Parathyroid adenoma (tissue), 2 donors: Measurements from ENCODE around the gene TSPAN32.
"Not testable (repeated sequence)": the region's sequence is repeated elsewhere in the genome, so short reads cannot be mapped to it uniquely, and the experiment has no call there.

Experiments used
- H2AFZ ChIP-seq: fragments of 300-600 bp; sonication (generic); one replicate; pipeline ENCODE4 v1.7.0; 2017; ENCODE audit warnings: antibody characterized with exemption, mild to moderate bottlenecking
- H3K27ac ChIP-seq: fragments of 300-600 bp; sonication (generic); one replicate; pipeline ENCODE4 v1.7.0; 2017
- H3K27me3 ChIP-seq: fragments of 300-600 bp; sonication (generic); one replicate; pipeline ENCODE4 v1.7.0; 2017; ENCODE audit warnings: low read length; ENCODE audit not compliant: control insufficient read depth, insufficient read depth
- H3K36me3 ChIP-seq: fragments of 300-600 bp; sonication (generic); one replicate; pipeline ENCODE4 v1.7.0; 2017; ENCODE audit warnings: low read length; ENCODE audit not compliant: control insufficient read depth, insufficient read depth
- H3K4me1 ChIP-seq: fragments of 300-600 bp; sonication (generic); one replicate; pipeline ENCODE4 v1.7.0; 2017; ENCODE audit warnings: control low read depth
- H3K4me2 ChIP-seq: fragments of 300-600 bp; sonication (generic); one replicate; pipeline ENCODE4 v1.7.0; 2017; ENCODE audit warnings: low read length
- H3K4me3 ChIP-seq: fragments of 300-600 bp; sonication (generic); one replicate; pipeline ENCODE4 v1.7.0; 2017; ENCODE audit warnings: low read depth, low read length
- H3K79me2 ChIP-seq: fragments of 300-600 bp; sonication (generic); one replicate; pipeline ENCODE4 v1.7.0; 2017; ENCODE audit warnings: control low read depth
- H3K9ac ChIP-seq: fragments of 300-600 bp; sonication (generic); one replicate; pipeline ENCODE4 v1.7.0; 2017; ENCODE audit warnings: mild to moderate bottlenecking
- H3K9me3 ChIP-seq: fragments of 300-600 bp; sonication (generic); one replicate; pipeline ENCODE4 v1.7.0; 2017; ENCODE audit warnings: low read length; ENCODE audit not compliant: control insufficient read depth
- TF ChIP-seq, protein P1 (sequence below): fragments of 300-600 bp; sonication (generic); IDR thresholded peaks from one replicate; pipeline ENCODE4 v1.7.0; 2017; ENCODE audit warnings: antibody characterized with exemption, mild to moderate bottlenecking
- donor health status: primary hyperparathyroidism.

TSPAN32 gene

DNA sequence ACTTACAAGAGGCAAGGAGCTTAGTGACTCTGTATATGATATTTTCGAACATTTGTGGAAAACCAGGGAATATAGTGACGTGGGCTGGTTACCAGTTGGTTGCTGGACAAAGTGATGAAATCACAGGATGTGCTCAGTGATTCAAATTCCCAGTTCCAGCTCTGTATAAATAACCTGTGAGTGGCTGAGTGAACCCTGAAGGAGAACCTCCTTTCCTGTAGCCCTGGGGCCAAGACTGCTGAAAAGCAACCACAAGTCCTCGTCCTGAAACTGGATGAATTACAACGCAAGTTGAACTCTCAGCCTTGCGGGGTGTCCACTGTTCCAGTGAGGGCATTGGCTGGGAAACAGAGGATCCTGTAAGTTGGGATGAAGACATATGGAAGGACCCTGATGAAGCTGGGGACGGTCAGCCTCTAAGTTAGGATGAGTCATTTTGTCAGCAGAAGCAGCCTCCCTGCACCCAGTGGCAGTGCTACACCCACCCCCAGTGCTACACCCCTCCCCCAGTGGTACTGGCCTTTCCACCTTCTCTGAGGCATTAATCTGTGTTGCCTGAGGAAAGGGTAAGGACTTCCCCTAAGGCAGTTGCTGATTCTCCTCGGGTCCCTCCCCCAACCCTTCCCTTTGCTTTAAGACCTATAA, 53.3 kb downstream of the TSPAN32 start:
- no peaks in the 10 kb centered on the region for H3K9me3 ChIP-seq
- no peak overlapping the region for H3K27ac ChIP-seq
- TF ChIP-seq, protein P1, sequence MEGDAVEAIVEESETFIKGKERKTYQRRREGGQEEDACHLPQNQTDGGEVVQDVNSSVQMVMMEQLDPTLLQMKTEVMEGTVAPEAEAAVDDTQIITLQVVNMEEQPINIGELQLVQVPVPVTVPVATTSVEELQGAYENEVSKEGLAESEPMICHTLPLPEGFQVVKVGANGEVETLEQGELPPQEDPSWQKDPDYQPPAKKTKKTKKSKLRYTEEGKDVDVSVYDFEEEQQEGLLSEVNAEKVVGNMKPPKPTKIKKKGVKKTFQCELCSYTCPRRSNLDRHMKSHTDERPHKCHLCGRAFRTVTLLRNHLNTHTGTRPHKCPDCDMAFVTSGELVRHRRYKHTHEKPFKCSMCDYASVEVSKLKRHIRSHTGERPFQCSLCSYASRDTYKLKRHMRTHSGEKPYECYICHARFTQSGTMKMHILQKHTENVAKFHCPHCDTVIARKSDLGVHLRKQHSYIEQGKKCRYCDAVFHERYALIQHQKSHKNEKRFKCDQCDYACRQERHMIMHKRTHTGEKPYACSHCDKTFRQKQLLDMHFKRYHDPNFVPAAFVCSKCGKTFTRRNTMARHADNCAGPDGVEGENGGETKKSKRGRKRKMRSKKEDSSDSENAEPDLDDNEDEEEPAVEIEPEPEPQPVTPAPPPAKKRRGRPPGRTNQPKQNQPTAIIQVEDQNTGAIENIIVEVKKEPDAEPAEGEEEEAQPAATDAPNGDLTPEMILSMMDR = no peak
- H3K79me2 ChIP-seq = no peaks in the 10 kb centered on the region
- no peak overlapping the region for H3K4me3 ChIP-seq
- H3K4me1 ChIP-seq = no peaks in the 10 kb centered on the region
- H3K27me3 ChIP-seq = no peaks in the 10 kb centered on the region
- H3K36me3 ChIP-seq = no peaks in the 10 kb centered on the region
- no peak overlapping the region for H3K4me2 ChIP-seq
- H2AFZ ChIP-seq = no peak overlapping the region
- no peak overlapping the region for H3K9ac ChIP-seq

DNA sequence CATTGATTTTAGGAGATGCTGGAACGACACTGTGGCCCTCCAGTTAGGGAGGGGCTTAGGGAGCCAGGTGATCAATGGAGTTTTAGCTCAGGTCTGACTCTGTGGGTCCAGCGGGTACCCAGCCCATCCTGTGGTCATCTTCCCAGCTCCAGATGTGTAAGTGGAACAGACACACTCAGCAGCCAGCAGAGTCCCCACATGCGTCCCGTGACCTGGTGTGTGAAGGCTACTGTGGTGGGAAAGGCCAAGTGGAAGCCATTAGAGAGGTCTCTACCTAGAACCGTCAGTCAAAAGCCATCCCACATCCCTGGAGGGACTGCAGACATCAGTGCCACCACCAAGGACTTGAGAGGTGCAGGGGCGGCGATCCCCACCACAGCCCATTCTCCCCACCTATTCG, 55.4 kb downstream of the TSPAN32 start:
- Histone ChIP-seq H3K27me3 (no peaks in the 10 kb centered on the region), H3K4me3 (no peak overlapping the region), H3K27ac (no peak overlapping the region), H3K4me2 (no peak overlapping the region), H3K79me2 (no peaks in the 10 kb centered on the region), H3K9me3 (no peaks in the 10 kb centered on the region), H3K4me1 (no peaks in the 10 kb centered on the region), H3K9ac (no peak overlapping the region), H2AFZ (no peak overlapping the region), H3K36me3 (no peaks in the 10 kb centered on the region)
- TF ChIP-seq, protein P1 = no peak

DNA sequence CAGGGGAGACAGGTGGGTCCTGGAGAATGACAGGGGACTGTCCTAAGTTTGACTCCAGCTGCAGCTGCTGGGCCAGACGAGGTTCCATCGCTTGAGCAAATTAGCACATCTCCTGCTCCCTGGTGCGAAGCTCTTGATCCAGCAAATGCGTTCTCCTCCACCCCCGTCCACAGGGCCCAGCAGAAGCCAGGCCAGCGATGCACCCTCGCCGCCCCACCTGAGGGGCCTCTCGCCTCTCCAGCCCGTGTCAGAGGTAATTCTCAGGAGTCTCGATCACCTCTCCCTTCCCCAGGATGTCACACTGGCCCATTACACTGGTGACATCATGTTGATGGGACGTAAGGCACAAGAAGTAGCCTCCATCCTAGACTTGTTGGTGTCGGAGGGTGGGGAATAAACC, 55.8 kb downstream of the TSPAN32 start:
- H3K9ac ChIP-seq, H3K27me3 ChIP-seq, H3K4me1 ChIP-seq, H2AFZ ChIP-seq, H3K27ac ChIP-seq, H3K79me2 ChIP-seq, H3K4me2 ChIP-seq, H3K36me3 ChIP-seq, H3K9me3 ChIP-seq, H3K4me3 ChIP-seq: not testable (repeated sequence)

DNA sequence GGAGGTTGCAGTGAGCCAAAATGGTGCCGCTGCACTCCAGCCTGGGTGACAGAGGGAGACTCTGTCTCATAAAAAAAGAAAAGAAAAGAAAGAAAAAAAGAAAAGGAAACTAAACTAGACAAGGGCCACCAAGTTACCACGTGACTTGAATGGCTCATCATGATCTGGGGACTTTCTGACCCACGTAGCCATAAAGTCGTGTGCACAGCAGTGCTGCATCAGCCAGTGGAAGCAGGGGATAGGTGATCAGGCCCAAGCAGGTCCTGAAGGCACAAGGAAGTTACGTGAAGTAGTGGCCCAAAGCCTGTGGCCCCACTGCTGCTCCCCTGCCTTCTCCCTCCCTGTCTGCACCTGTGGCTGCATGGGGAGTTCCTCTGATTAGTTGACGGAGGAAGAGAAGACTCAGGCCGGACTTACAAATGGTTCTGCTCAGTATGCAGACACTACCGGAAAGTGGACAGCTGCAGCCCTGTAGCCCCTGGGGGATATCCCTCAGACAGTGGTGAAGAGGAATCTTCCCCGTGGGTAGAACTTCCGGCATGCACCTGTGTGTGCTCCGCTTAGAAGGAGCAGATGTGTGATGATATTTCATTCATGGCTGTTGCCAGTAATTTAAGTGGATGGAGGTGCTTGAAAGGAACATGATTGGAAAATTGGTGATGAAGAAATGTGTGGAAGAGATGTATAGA, 57.1 kb downstream of the TSPAN32 start:
- Histone ChIP-seq H3K9ac (no peak overlapping the region), H3K27me3 (no peaks in the 10 kb centered on the region), H3K27ac (no peak overlapping the region), H2AFZ (no peak overlapping the region), H3K79me2 (no peaks in the 10 kb centered on the region), H3K9me3 (no peaks in the 10 kb centered on the region), H3K4me1 (no peaks in the 10 kb centered on the region), H3K4me2 (no peak overlapping the region), H3K4me3 (no peak overlapping the region), H3K36me3 (no peaks in the 10 kb centered on the region)
- TF ChIP-seq, protein P1 = no peak

DNA sequence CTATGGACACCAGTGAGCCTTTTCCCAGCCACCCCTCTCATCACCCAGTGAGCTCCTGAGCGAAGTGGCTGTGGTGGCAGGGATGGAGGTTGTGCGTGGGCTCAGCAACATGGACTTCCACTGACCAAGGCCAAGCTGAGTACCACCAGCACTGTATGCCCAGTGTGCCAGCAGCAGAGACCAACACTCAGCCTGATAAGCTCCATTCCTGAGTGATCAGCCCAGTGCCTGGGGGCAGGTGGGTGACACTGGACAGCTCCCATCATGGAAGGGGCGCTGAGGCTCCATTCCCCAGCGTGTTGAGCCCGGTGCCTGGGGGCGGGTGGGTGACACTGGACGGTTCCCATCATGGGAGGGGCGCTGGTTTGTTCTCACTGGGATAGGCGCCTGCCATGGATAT, 57.7 kb downstream of the TSPAN32 start:
- H3K79me2 ChIP-seq = no peaks in the 10 kb centered on the region
- no peaks in the 10 kb centered on the region for H3K27me3 ChIP-seq
- no peak overlapping the region for H3K4me3 ChIP-seq
- no peaks in the 10 kb centered on the region for H3K36me3 ChIP-seq
- H3K9me3 ChIP-seq = no peaks in the 10 kb centered on the region
- no peaks in the 10 kb centered on the region for H3K4me1 ChIP-seq
- TF ChIP-seq, protein P1 = no peak
- no peak overlapping the region for H2AFZ ChIP-seq
- H3K4me2 ChIP-seq = no peak overlapping the region
- no peak overlapping the region for H3K27ac ChIP-seq
- no peak overlapping the region for H3K9ac ChIP-seq
